Prostate gland (tissue), 2 donors: Measurements from ENCODE around the gene PTPRM. TPM values are rescaled to one million over a fixed set of nuclear protein-coding genes. Genes with fewer than 3 reads are reported as not detected.

Source experiments
- DNase-seq: peaks from one replicate; pipeline ENCODE4 v3.0.0-alpha.2; 2019; ENCODE audit warnings: low spot score
- H3K27ac ChIP-seq, 2 donors: fragments of 200-600 bp; sonication (generic); 2 replicates each; pipeline ENCODE4 v1.5.1; 2017 to 2019
- H3K27me3 ChIP-seq: fragments of 200-600 bp; sonication (generic); replicated peaks from 2 replicates; pipeline ENCODE4 v1.5.1; 2019; ENCODE audit not compliant: insufficient read depth
- H3K36me3 ChIP-seq, 2 donors: fragments of 200-600 bp; sonication (generic); 1 replicate in 1 of 2; 2 replicates in 1 of 2; pipeline versions ENCODE4 v1.5.1 to v1.8.1; 2017 to 2019
- H3K4me1 ChIP-seq: fragments of 200-600 bp; sonication (generic); replicated peaks from 2 replicates; pipeline ENCODE4 v1.5.1; 2019
- H3K4me3 ChIP-seq, 2 donors: fragments of 200-600 bp; sonication (generic); 2 replicates each; pipeline ENCODE4 v1.5.1; 2017 to 2019
- H3K9me3 ChIP-seq: fragments of 200-600 bp; sonication (generic); 2 replicates; pipeline ENCODE4 v1.5.1; 2017
- POLR2A ChIP-seq: fragments of 450-650 bp; IDR thresholded peaks from one replicate; pipeline ENCODE4 v1.6.1; 2016; ENCODE audit warnings: antibody characterized with exemption, mild to moderate bottlenecking
- POLR2AphosphoS5 ChIP-seq: sonication (generic); formaldehyde crosslinking; IDR thresholded peaks from one replicate; pipeline ENCODE4 v1.6.1; 2017; ENCODE audit warnings: antibody characterized with exemption
- WGBS: methylation state at CpG from one replicate; pipeline ENCODE4 v1.1.5; 2018; 5-methylcytosine and 5-hydroxymethylcytosine counted together
- intact Hi-C: fragments of 100-400 bp; cut with DNase I; formaldehyde crosslinking; loops from one replicate; pipeline ENCODE4 v1.14.2; 2022
- total RNA-seq, 2 donors: library from RNA; depleted of rRNA; stranded (reverse); fragments of >200 nt; gene quantifications; one replicate each; pipeline ENCODE4 v1.1.0, GENCODE V29; 2016
- TF ChIP-seq, protein P1 (sequence below), 4 experiments: fragments of 200-600 bp in 2 of 4; fragments of 450-650 bp in 2 of 4; sonication (generic) in 2 of 4; IDR thresholded peaks; 1 replicate in 3 of 4; 2 replicates in 1 of 4; pipeline ENCODE4 v1.5.1; 2016 to 2019; ENCODE audit warnings: antibody characterized with exemption in 4 of 4, mild to moderate bottlenecking in 2 of 4, moderate library complexity in 2 of 4

Gene PTPRM
- total RNA-seq, 2 donors from 2014 or later, result 32.9 to 92.6 TPM

DNA sequence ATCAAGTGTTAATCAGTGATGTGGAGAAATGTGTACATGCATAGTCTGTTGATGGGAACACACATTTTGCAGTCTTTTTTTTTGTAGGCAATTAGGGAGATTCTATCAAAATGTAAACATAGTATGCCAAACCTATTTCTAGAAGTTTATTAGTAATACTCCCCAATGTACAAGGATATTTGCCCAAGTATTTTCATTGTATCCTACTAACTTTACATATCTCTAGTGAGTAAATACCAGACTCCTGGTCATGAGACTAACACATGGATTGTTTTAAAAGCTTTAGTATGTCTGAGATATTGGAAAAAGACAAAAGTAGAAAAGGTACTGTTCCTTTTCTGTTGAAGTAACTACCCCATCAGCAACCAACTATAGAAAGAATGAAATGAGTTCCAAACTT, 513.0 kb downstream of the PTPRM start:
- intact Hi-C loops, result no loop called here

DNA sequence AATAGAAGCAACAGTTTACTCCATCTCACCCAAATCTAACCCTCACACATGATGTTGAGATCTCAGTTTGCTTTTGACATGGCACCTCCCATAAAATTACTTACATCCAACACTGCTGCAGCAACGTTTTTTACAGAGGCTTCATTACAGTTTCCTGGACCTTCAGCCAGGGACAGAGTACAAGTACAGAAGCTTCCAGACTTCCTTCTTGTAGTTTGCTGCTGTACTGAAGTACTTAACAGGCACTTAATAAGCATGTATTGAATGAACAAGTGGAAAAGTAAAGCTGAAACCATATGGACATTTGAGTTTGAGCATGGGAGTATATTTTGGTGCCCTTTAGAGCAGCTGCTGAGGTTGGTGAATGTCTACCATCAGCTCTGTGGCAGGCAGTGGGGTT, 514.2 kb downstream of the PTPRM start:
- TF ChIP-seq, protein P1, sequence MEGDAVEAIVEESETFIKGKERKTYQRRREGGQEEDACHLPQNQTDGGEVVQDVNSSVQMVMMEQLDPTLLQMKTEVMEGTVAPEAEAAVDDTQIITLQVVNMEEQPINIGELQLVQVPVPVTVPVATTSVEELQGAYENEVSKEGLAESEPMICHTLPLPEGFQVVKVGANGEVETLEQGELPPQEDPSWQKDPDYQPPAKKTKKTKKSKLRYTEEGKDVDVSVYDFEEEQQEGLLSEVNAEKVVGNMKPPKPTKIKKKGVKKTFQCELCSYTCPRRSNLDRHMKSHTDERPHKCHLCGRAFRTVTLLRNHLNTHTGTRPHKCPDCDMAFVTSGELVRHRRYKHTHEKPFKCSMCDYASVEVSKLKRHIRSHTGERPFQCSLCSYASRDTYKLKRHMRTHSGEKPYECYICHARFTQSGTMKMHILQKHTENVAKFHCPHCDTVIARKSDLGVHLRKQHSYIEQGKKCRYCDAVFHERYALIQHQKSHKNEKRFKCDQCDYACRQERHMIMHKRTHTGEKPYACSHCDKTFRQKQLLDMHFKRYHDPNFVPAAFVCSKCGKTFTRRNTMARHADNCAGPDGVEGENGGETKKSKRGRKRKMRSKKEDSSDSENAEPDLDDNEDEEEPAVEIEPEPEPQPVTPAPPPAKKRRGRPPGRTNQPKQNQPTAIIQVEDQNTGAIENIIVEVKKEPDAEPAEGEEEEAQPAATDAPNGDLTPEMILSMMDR (IDR thresholded peaks at IDR 0.05), result no peak
- no peak for TF ChIP-seq POLR2A
- TF ChIP-seq POLR2AphosphoS5, result peak; percentile 46
- intact Hi-C loops, result no loop called here

More for the DNA sequence above, 513.0 kb downstream of the PTPRM start:
- Histone ChIP-seq H3K4me3 (no peak overlapping the region), H3K27ac (peak overlapping the region in 1 of 2 donors; percentile 63), H3K36me3 (no peaks in the 10 kb centered on the region), H3K4me1 (peaks cover 7% of the 10 kb centered on the region), H3K9me3 (no peaks in the 10 kb centered on the region), H3K27me3 (no peaks in the 10 kb centered on the region)
- TF ChIP-seq POLR2A, result no peak
- TF ChIP-seq, protein P1 (IDR thresholded peaks at IDR 0.05), result no peak
- peak; percentile 70 for TF ChIP-seq POLR2AphosphoS5
- peak; percentile 27 for DNase-seq

DNA sequence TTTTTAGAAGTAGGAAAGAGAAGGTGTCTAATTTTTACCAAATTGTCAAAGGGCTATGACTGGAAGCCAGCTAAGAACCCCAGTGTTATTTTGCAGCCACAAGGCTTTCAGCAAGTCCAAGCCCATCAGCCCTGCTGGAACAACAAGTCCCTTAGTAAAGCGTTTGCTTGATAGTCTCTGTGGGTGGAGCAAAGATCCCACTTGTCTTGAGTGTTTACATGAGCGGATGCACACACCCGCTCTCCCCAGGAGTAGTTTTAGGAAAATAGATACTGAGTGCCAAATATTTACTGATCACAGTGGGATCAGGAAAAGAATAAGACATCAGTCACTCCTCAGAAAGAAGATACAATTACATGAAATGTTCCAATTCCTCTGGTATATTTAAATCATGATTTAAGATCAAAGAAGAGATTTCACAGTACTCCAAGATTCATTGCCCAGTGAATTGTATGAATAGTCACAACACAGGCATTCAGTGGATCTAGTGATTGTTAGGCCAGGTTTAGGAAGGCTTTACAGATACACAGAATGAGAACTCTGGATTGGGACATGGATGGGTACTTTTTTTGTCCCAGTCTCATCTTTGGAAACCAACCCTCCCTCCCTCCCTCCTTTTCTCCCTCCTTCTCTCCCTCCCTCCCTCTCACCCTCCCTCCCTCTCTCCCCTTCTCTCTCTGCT, 514.9 kb downstream of the PTPRM start:
- Histone ChIP-seq H3K36me3 (no peaks in the 10 kb centered on the region), H3K4me3 (no peak overlapping the region), H3K27me3 (no peaks in the 10 kb centered on the region), H3K27ac (no peak overlapping the region), H3K4me1 (peaks cover 7% of the 10 kb centered on the region), H3K9me3 (no peaks in the 10 kb centered on the region)
- DNase-seq, result no peak
- TF ChIP-seq POLR2A (no peak), POLR2AphosphoS5 (no peak)
- intact Hi-C loops, result no loop called here
- 50% methylated on average over 3 of the region's 3 CpGs for WGBS

More for the DNA sequence above, 514.2 kb downstream of the PTPRM start:
- peak overlapping the region in 1 of 2 donors; percentile 63 for H3K27ac ChIP-seq
- no peaks in the 10 kb centered on the region for H3K9me3 ChIP-seq
- H3K4me3 ChIP-seq, result no peak overlapping the region
- H3K27me3 ChIP-seq, result no peaks in the 10 kb centered on the region
- no peaks in the 10 kb centered on the region for H3K36me3 ChIP-seq
- DNase-seq, result no peak
- H3K4me1 ChIP-seq, result peaks cover 7% of the 10 kb centered on the region
- 3% methylated on average over 1 of the region's 1 CpG for WGBS

DNA sequence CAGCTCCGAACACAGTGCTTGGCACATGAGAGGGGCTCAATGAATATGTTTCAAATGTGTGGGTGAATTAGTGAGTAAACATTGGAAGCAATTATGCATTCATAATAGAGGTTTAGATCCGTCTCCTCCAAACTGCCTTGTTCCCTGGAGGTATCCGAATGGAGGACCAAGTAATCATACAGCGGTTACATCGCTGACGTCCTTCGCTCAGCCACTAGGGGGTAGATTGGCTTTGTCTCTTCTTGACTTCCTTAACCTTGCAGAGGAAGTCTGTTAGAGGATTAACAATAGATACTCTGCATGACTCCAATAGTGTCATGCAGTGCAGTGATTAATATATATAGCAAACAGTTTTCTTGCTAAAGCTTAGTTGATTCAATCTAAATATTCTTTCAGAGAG, 517.0 kb downstream of the PTPRM start:
- Histone ChIP-seq H3K36me3 (no peaks in the 10 kb centered on the region), H3K27ac (no peak overlapping the region), H3K9me3 (no peaks in the 10 kb centered on the region), H3K4me1 (peaks cover 7% of the 10 kb centered on the region), H3K27me3 (no peaks in the 10 kb centered on the region), H3K4me3 (no peak overlapping the region)
- intact Hi-C loops, result no loop called here
- no peak for DNase-seq
- TF ChIP-seq, protein P1 (IDR thresholded peaks at IDR 0.05), result peak in 1 of 4 experiments; percentile 32
- TF ChIP-seq POLR2AphosphoS5, result no peak
- TF ChIP-seq POLR2A, result no peak
- 85% methylated on average over 7 of the region's 7 CpGs for WGBS

DNA sequence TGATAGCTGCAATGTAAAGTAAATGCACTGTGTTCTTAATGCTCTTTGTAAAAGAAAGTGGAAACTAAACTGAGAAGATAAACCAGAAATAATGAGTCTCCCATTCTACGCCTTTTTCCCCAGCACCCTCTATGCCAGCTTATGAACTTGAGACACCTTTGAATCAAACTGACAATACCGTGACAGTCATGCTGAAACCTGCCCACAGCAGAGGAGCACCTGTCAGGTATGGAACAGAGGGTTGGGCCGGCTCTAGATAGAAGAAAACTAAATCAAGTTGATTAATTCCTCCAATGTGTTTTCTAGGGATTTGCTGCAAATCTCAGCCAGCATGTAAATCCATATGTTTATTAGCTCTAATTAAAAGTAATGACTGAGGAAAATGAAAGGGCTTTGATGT, 521.5 kb downstream of the PTPRM start:
- H3K27me3 ChIP-seq, result no peaks in the 10 kb centered on the region
- no peaks in the 10 kb centered on the region for H3K4me1 ChIP-seq
- H3K9me3 ChIP-seq, result no peaks in the 10 kb centered on the region
- H3K4me3 ChIP-seq, result no peak overlapping the region
- intact Hi-C loops, result no loop called here
- TF ChIP-seq POLR2A, result no peak
- TF ChIP-seq, protein P1 (IDR thresholded peaks at IDR 0.05), result no peak
- TF ChIP-seq POLR2AphosphoS5, result no peak
- DNase-seq, result no peak
- no peak overlapping the region for H3K27ac ChIP-seq
- 51% methylated on average over 3 of the region's 3 CpGs for WGBS
- H3K36me3 ChIP-seq, result no peaks in the 10 kb centered on the region
